Trophoblast cell (in vitro differentiated cells and primary cell): ENCODE results near the gene TTC27. TPM values are rescaled to one million over a fixed set of nuclear protein-coding genes. Genes with fewer than 3 reads are reported as not detected.
A peak's percentile ranks its signal among the peaks of the same experiment; 100 is the strongest.

ENCODE experiments used
- DNase-seq, 2 donors: peaks; one replicate each; pipeline ENCODE4 v3.0.0-alpha.2; 2016
- H2AFZ ChIP-seq: 2 replicates; pipeline ENCODE4 v1.6.1; 2013; ENCODE audit warnings: low read length, moderate library complexity, mild to moderate bottlenecking; ENCODE audit not compliant: insufficient read depth, poor library complexity
- H2AK5ac ChIP-seq: 2 replicates; pipeline ENCODE4 v1.6.1; 2013; ENCODE audit warnings: mild to moderate bottlenecking, low read length
- H2BK120ac ChIP-seq: 2 replicates; pipeline ENCODE4 v1.6.1; 2013; ENCODE audit warnings: low read length, mild to moderate bottlenecking, moderate library complexity; ENCODE audit not compliant: insufficient read depth, poor library complexity
- H2BK12ac ChIP-seq: 2 replicates; pipeline ENCODE4 v1.6.1; 2013; ENCODE audit warnings: mild to moderate bottlenecking, low read length, moderate library complexity
- H2BK5ac ChIP-seq: 2 replicates; pipeline ENCODE4 v1.6.1; 2013; ENCODE audit warnings: low read length, low read depth, moderate library complexity, mild to moderate bottlenecking; ENCODE audit not compliant: poor library complexity
- H3K14ac ChIP-seq: 2 replicates; pipeline ENCODE4 v1.6.1; 2013; ENCODE audit warnings: mild to moderate bottlenecking, low read length
- H3K18ac ChIP-seq: 2 replicates; pipeline ENCODE4 v1.6.1; 2013; ENCODE audit warnings: mild to moderate bottlenecking, low read length
- H3K23ac ChIP-seq: 2 replicates; pipeline ENCODE4 v1.6.1; 2013; ENCODE audit warnings: low read length
- H3K27ac ChIP-seq: 2 replicates; pipeline ENCODE4 v1.5.1; 2013; ENCODE audit warnings: low read depth, mild to moderate bottlenecking, inconsistent platforms, low read length, moderate library complexity
- H3K27me3 ChIP-seq: 2 replicates; pipeline ENCODE4 v1.6.1; 2013; ENCODE audit warnings: inconsistent platforms, mild to moderate bottlenecking, low read length, moderate library complexity; ENCODE audit not compliant: insufficient read depth
- H3K36me3 ChIP-seq, 2 experiments: 1 replicate in 1 of 2; 2 replicates in 1 of 2; pipeline ENCODE4 v1.6.1; 2013; ENCODE audit warnings: low read length in 2 of 2, mild to moderate bottlenecking in 2 of 2, moderate library complexity in 1 of 2; ENCODE audit not compliant: insufficient read depth in 2 of 2, control insufficient read depth in 1 of 2
- H3K4ac ChIP-seq: 2 replicates; pipeline ENCODE4 v1.6.1; 2013; ENCODE audit warnings: low read depth, mild to moderate bottlenecking, low read length, moderate library complexity
- H3K4me1 ChIP-seq, 2 experiments: 1 replicate in 1 of 2; 2 replicates in 1 of 2; pipeline ENCODE4 v1.6.1; 2013; ENCODE audit warnings: low read length in 2 of 2, mild to moderate bottlenecking in 2 of 2, moderate library complexity in 1 of 2; ENCODE audit not compliant: insufficient read depth in 2 of 2, control insufficient read depth in 1 of 2
- H3K4me2 ChIP-seq: 2 replicates; pipeline ENCODE4 v1.6.1; 2013; ENCODE audit warnings: inconsistent platforms, mild to moderate bottlenecking, low read length, moderate library complexity
- H3K4me3 ChIP-seq: 2 replicates; pipeline ENCODE4 v1.5.1; 2013; ENCODE audit warnings: mild to moderate bottlenecking, low read depth, low read length, inconsistent platforms
- H3K79me1 ChIP-seq: one replicate; pipeline ENCODE4 v1.6.1; 2013; ENCODE audit warnings: low read length
- H3K79me2 ChIP-seq: 2 replicates; pipeline ENCODE4 v1.6.1; 2013; ENCODE audit warnings: low read length, mild to moderate bottlenecking; ENCODE audit not compliant: control insufficient read depth, insufficient read depth, poor library complexity
- H3K9ac ChIP-seq: 2 replicates; pipeline ENCODE4 v1.6.1; 2013; ENCODE audit warnings: mild to moderate bottlenecking, low read length
- H3K9me3 ChIP-seq: 2 replicates; pipeline ENCODE4 v1.6.1; 2013; ENCODE audit warnings: low read depth, mild to moderate bottlenecking, control low read depth, inconsistent platforms, low read length; ENCODE audit not compliant: insufficient read depth
- H4K12ac ChIP-seq: 2 replicates; pipeline ENCODE4 v1.6.1; 2013; ENCODE audit warnings: low read depth, mild to moderate bottlenecking, low read length, moderate library complexity
- H4K8ac ChIP-seq: 2 replicates; pipeline ENCODE4 v1.6.1; 2013; ENCODE audit warnings: low read depth, mild to moderate bottlenecking, low read length, moderate library complexity
- H4K91ac ChIP-seq: one replicate; pipeline ENCODE4 v1.6.1; 2013; ENCODE audit warnings: low read depth, mild to moderate bottlenecking, low read length, moderate library complexity
- WGBS: extraction: QIAGEN DNeasy Blood & Tissue Kit; methylation state at CpG from one replicate; pipeline ENCODE4 v1.1.7; 2013; ENCODE audit warnings: missing lambda C conversion rate; ENCODE audit not compliant: insufficient read length, insufficient coverage; ENCODE audit errors: extremely low coverage; 5-methylcytosine and 5-hydroxymethylcytosine counted together
- polyA plus RNA-seq: library from polyadenylated mRNA; stranded (reverse); fragments of 200-250 nt; gene quantifications from 2 replicates; pipeline ENCODE4 v1.2.3, GENCODE V29; 2013

Gene TTC27
- polyA plus RNA-seq, result 10.8 and 11.5 TPM in 2 replicates

GRCh38 chr2:32627814-32628579 is at the start of gene TTC27:
TTC27 (plus strand) TSS chr2:32628050; CDS start chr2:32628293, 243 bp downstream.
- no CpG with 5 or more reads among the region's 39 CpGs for WGBS
- H3K4ac ChIP-seq, result peak within 1 kb of the TSS; percentile 6
- H2AFZ ChIP-seq, result peak within 1 kb of the TSS; percentile 73
- H4K12ac ChIP-seq, result peak within 1 kb of the TSS; percentile 67
- peak within 1 kb of the TSS; percentile 2 for H4K91ac ChIP-seq
- H3K36me3 ChIP-seq, result peaks cover 4% of the 10 kb centered on the region in 2 experiments
- peak within 1 kb of the TSS; percentile 63 for H3K9ac ChIP-seq
- peak within 1 kb of the TSS; percentile 86 for H4K8ac ChIP-seq
- peaks cover 2% of the 10 kb centered on the region for H3K79me2 ChIP-seq
- H2BK120ac ChIP-seq, result no peak within 1 kb of the TSS
- H3K27ac ChIP-seq, result no peak within 1 kb of the TSS
- no peak within 1 kb of the TSS for H3K23ac ChIP-seq
- H3K9me3 ChIP-seq, result no peaks in the 10 kb centered on the region
- H3K18ac ChIP-seq, result no peak within 1 kb of the TSS
- peak within 1 kb of the TSS; percentile 97 for H3K4me2 ChIP-seq
- no peaks in the 10 kb centered on the region for H3K27me3 ChIP-seq
- peak; percentile 97 to 98 for DNase-seq
- H2AK5ac ChIP-seq, result no peak within 1 kb of the TSS
- H3K79me1 ChIP-seq, result peaks cover 4% of the 10 kb centered on the region
- H3K14ac ChIP-seq, result peak within 1 kb of the TSS; percentile 39
- peak within 1 kb of the TSS; percentile 83 for H3K4me3 ChIP-seq
- H3K4me1 ChIP-seq, result peaks cover 0 to 5% of the 10 kb centered on the region in 2 experiments
- no peak within 1 kb of the TSS for H2BK5ac ChIP-seq
- H2BK12ac ChIP-seq, result no peak within 1 kb of the TSS

GRCh38 chr2:32591669-32592463 is 36.0 kb upstream of the TTC27 start:
- H3K27ac ChIP-seq, result no peak overlapping the region
- H3K4me2 ChIP-seq, result no peak overlapping the region
- no peak overlapping the region for H3K23ac ChIP-seq
- H4K8ac ChIP-seq, result no peak overlapping the region
- H2AK5ac ChIP-seq, result no peak overlapping the region
- H4K91ac ChIP-seq, result no peak overlapping the region
- H2BK120ac ChIP-seq, result no peak overlapping the region
- no peak overlapping the region for H2BK5ac ChIP-seq
- H2AFZ ChIP-seq, result no peak overlapping the region
- no CpG with 5 or more reads among the region's 3 CpGs for WGBS
- no peaks in the 10 kb centered on the region for H3K79me2 ChIP-seq
- no peaks in the 10 kb centered on the region for H3K4me1 ChIP-seq
- no peaks in the 10 kb centered on the region for H3K27me3 ChIP-seq
- H3K9ac ChIP-seq, result no peak overlapping the region
- no peaks in the 10 kb centered on the region for H3K36me3 ChIP-seq
- H4K12ac ChIP-seq, result no peak overlapping the region
- no peak overlapping the region for H3K4ac ChIP-seq
- no peak for DNase-seq
- H3K79me1 ChIP-seq, result no peaks in the 10 kb centered on the region
- no peak overlapping the region for H2BK12ac ChIP-seq
- H3K9me3 ChIP-seq, result no peaks in the 10 kb centered on the region
- H3K14ac ChIP-seq, result no peak overlapping the region
- no peak overlapping the region for H3K18ac ChIP-seq
- no peak overlapping the region for H3K4me3 ChIP-seq

GRCh38 chr2:32594573-32594972 is 33.3 kb upstream of the TTC27 start:
- Histone ChIP-seq H2AFZ (no peak overlapping the region), H3K27ac (no peak overlapping the region), H2BK120ac (no peak overlapping the region), H4K91ac (no peak overlapping the region), H3K79me1 (no peaks in the 10 kb centered on the region), H4K12ac (no peak overlapping the region), H3K4me1 (no peaks in the 10 kb centered on the region), H3K4ac (no peak overlapping the region), H3K23ac (no peak overlapping the region), H3K4me2 (no peak overlapping the region), H3K9me3 (no peaks in the 10 kb centered on the region), H3K9ac (no peak overlapping the region), H4K8ac (no peak overlapping the region), H3K18ac (no peak overlapping the region), H3K36me3 (peaks cover 5 to 8% of the 10 kb centered on the region in 2 experiments), H2BK5ac (no peak overlapping the region), H3K27me3 (no peaks in the 10 kb centered on the region), H3K79me2 (no peaks in the 10 kb centered on the region), H2AK5ac (no peak overlapping the region), H3K4me3 (no peak overlapping the region), H3K14ac (no peak overlapping the region), H2BK12ac (no peak overlapping the region)
- 100% methylated on average over 1 of the region's 3 CpGs for WGBS
- DNase-seq, result no peak

GRCh38 chr2:32611366-32611765 is 16.5 kb upstream of the TTC27 start:
- WGBS, result no CpG with 5 or more reads among the region's 2 CpGs
- H2AFZ ChIP-seq, result no peak overlapping the region
- no peak overlapping the region for H3K4ac ChIP-seq
- H3K9ac ChIP-seq, result no peak overlapping the region
- H2BK12ac ChIP-seq, result no peak overlapping the region
- H3K9me3 ChIP-seq, result no peaks in the 10 kb centered on the region
- H3K27me3 ChIP-seq, result no peaks in the 10 kb centered on the region
- no peak overlapping the region for H3K23ac ChIP-seq
- H4K8ac ChIP-seq, result no peak overlapping the region
- no peaks in the 10 kb centered on the region for H3K4me1 ChIP-seq
- no peak overlapping the region for H4K91ac ChIP-seq
- no peaks in the 10 kb centered on the region for H3K79me1 ChIP-seq
- H2AK5ac ChIP-seq, result no peak overlapping the region
- no peak overlapping the region for H3K4me3 ChIP-seq
- H2BK5ac ChIP-seq, result no peak overlapping the region
- H3K4me2 ChIP-seq, result no peak overlapping the region
- no peak overlapping the region for H3K14ac ChIP-seq
- H3K18ac ChIP-seq, result no peak overlapping the region
- no peak overlapping the region for H2BK120ac ChIP-seq
- DNase-seq, result no peak
- H3K27ac ChIP-seq, result no peak overlapping the region
- H3K36me3 ChIP-seq, result peaks cover 26 to 36% of the 10 kb centered on the region in 2 experiments
- H3K79me2 ChIP-seq, result no peaks in the 10 kb centered on the region
- H4K12ac ChIP-seq, result no peak overlapping the region
